Breast epithelium (tissue), 3 donors: ENCODE results near the gene RAB24.

Experiments
- POLR2AphosphoS5 ChIP-seq, 3 donors: sonication (generic); formaldehyde crosslinking; IDR thresholded peaks; one replicate each; pipeline ENCODE4 v1.6.1; 2017; ENCODE audit warnings: antibody characterized with exemption in 3 of 3
- TF ChIP-seq, protein P1 (sequence below), 3 donors: fragments of 450-650 bp; IDR thresholded peaks; one replicate each; pipeline ENCODE4 v1.5.1; 2016 to 2017; ENCODE audit warnings: antibody characterized with exemption in 3 of 3, mild to moderate bottlenecking in 3 of 3, moderate library complexity in 3 of 3

DNA sequence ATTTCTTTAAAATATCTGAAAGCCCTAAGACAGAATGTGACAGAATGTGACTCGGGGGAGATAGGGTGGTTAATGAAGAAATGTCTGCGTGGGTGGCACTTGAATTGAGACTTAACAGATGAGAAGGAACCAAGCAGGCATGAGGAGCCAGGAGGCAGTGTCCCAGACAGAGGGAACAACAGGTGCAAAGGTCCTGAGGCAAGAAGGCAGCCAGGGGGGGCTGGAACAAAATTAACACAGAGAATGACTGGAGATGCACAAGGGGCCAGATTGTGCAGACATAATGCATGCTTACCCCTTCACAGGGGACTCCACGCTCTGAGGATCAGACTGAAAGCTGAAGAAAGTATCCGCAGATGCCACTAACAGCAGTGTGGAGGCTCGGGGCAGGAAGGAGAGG is 46.2 kb upstream of the RAB24 start:
- no peak for TF ChIP-seq POLR2AphosphoS5 (IDR thresholded peaks at IDR 0.05)
- TF ChIP-seq, protein P1, sequence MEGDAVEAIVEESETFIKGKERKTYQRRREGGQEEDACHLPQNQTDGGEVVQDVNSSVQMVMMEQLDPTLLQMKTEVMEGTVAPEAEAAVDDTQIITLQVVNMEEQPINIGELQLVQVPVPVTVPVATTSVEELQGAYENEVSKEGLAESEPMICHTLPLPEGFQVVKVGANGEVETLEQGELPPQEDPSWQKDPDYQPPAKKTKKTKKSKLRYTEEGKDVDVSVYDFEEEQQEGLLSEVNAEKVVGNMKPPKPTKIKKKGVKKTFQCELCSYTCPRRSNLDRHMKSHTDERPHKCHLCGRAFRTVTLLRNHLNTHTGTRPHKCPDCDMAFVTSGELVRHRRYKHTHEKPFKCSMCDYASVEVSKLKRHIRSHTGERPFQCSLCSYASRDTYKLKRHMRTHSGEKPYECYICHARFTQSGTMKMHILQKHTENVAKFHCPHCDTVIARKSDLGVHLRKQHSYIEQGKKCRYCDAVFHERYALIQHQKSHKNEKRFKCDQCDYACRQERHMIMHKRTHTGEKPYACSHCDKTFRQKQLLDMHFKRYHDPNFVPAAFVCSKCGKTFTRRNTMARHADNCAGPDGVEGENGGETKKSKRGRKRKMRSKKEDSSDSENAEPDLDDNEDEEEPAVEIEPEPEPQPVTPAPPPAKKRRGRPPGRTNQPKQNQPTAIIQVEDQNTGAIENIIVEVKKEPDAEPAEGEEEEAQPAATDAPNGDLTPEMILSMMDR (IDR thresholded peaks at IDR 0.05): no peak
